OCI-LY7 (cell line): ENCODE measurements around the gene C9orf50.

Source experiments
- EZH2phosphoT487 ChIP-seq: fragments of 200-600 bp; sonication (generic); IDR thresholded peaks from 2 replicates; pipeline ENCODE4 v1.6.1; 2018; ENCODE audit warnings: low read depth, borderline replicate concordance, mild to moderate bottlenecking, mixed run types, antibody characterized with exemption, low read length, moderate library complexity, mixed read lengths
- TF ChIP-seq, protein P1 (sequence below): fragments of 200-600 bp; sonication (generic); conservative IDR thresholded peaks from 2 replicates; pipeline ENCODE4 v1.5.1; 2014; ENCODE audit warnings: mild to moderate bottlenecking, antibody characterized with exemption, low read length, moderate library complexity, mixed read lengths

GRCh38 chr9:129646654-129647053 is 25.8 kb upstream of the C9orf50 start:
- TF ChIP-seq EZH2phosphoT487: no peak
- TF ChIP-seq, protein P1, sequence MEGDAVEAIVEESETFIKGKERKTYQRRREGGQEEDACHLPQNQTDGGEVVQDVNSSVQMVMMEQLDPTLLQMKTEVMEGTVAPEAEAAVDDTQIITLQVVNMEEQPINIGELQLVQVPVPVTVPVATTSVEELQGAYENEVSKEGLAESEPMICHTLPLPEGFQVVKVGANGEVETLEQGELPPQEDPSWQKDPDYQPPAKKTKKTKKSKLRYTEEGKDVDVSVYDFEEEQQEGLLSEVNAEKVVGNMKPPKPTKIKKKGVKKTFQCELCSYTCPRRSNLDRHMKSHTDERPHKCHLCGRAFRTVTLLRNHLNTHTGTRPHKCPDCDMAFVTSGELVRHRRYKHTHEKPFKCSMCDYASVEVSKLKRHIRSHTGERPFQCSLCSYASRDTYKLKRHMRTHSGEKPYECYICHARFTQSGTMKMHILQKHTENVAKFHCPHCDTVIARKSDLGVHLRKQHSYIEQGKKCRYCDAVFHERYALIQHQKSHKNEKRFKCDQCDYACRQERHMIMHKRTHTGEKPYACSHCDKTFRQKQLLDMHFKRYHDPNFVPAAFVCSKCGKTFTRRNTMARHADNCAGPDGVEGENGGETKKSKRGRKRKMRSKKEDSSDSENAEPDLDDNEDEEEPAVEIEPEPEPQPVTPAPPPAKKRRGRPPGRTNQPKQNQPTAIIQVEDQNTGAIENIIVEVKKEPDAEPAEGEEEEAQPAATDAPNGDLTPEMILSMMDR: no peak
